Measurements from ENCODE around the gene CDC37. TPM values are rescaled to one million over a fixed set of nuclear protein-coding genes. Genes with fewer than 3 reads are reported as not detected.
"Not testable (repeated sequence)": the region's sequence is repeated elsewhere in the genome, so short reads cannot be mapped to it uniquely, and the experiment has no call there.

Gene CDC37
- total RNA-seq, 1 donor from 2014 or later: 142 TPM

GRCh38 chr19:10378124-10378523 lies 25.2 kb downstream of the CDC37 start:
- Histone ChIP-seq H3K4me1 (peaks cover 43% of the 10 kb centered on the region), H3K4me3 (no peak overlapping the region), H3K27me3 (ENCODE audit: low read depth) (no peaks in the 10 kb centered on the region), H3K9me3 (replicated peaks) (no peaks in the 10 kb centered on the region), H3K27ac (replicated peaks) (no peak overlapping the region), H3K36me3 (peaks cover 29% of the 10 kb centered on the region)
- no peak for TF ChIP-seq CTCF (IDR thresholded peaks at IDR 0.05; ENCODE audit: borderline replicate concordance)
- DNase-seq: no peak
- intact Hi-C loops (cut with micrococcal nuclease): no loop called here

GRCh38 chr19:10377140-10377640 lies 26.2 kb downstream of the CDC37 start:
- H3K27me3 ChIP-seq (ENCODE audit: low read depth); DNase-seq; H3K4me3 ChIP-seq; intact Hi-C loops (cut with micrococcal nuclease); H3K27ac ChIP-seq (replicated peaks); H3K9me3 ChIP-seq (replicated peaks): not testable (repeated sequence)
- peaks cover 35% of the 10 kb centered on the region for H3K4me1 ChIP-seq
- H3K36me3 ChIP-seq: peaks cover 35% of the 10 kb centered on the region

GRCh38 chr19:10374931-10375330 lies 28.4 kb downstream of the CDC37 start:
- no peak for TF ChIP-seq CTCF (IDR thresholded peaks at IDR 0.05; ENCODE audit: borderline replicate concordance)
- Histone ChIP-seq H3K36me3 (peaks cover 56% of the 10 kb centered on the region), H3K4me3 (no peak overlapping the region), H3K4me1 (peaks cover 18% of the 10 kb centered on the region), H3K9me3 (replicated peaks) (no peaks in the 10 kb centered on the region), H3K27ac (replicated peaks) (no peak overlapping the region), H3K27me3 (ENCODE audit: low read depth) (no peaks in the 10 kb centered on the region)
- DNase-seq: no peak
- intact Hi-C loops (cut with micrococcal nuclease): no loop called here

GRCh38 chr19:10372690-10373089 lies 30.7 kb downstream of the CDC37 start:
- H3K27me3 ChIP-seq (ENCODE audit: low read depth): no peaks in the 10 kb centered on the region
- no peaks in the 10 kb centered on the region for H3K4me1 ChIP-seq
- no peaks in the 10 kb centered on the region for H3K9me3 ChIP-seq (replicated peaks)
- intact Hi-C loops (cut with micrococcal nuclease): no loop called here
- peaks cover 73% of the 10 kb centered on the region for H3K36me3 ChIP-seq
- DNase-seq: no peak
- no peak overlapping the region for H3K4me3 ChIP-seq
- TF ChIP-seq CTCF (IDR thresholded peaks at IDR 0.05; ENCODE audit: borderline replicate concordance): no peak
- H3K27ac ChIP-seq (replicated peaks): no peak overlapping the region

- intact Hi-C loops (cut with micrococcal nuclease): no loop called here
- Histone ChIP-seq H3K9me3 (replicated peaks) (no peaks in the 10 kb centered on the region), H3K4me1 (no peaks in the 10 kb centered on the region), H3K36me3 (peaks cover 96% of the 10 kb centered on the region), H3K4me3 (no peak overlapping the region), H3K27ac (replicated peaks) (no peak overlapping the region), H3K27me3 (ENCODE audit: low read depth) (no peaks in the 10 kb centered on the region)
- DNase-seq: no peak
- no peak for TF ChIP-seq CTCF (IDR thresholded peaks at IDR 0.05; ENCODE audit: borderline replicate concordance)
Measured at GRCh38 chr19:10368101-10368803, 35.1 kb downstream of the CDC37 start.

GRCh38 chr19:10366950-10367512 lies 36.3 kb downstream of the CDC37 start:
- H3K27ac ChIP-seq (replicated peaks); H3K9me3 ChIP-seq (replicated peaks); DNase-seq; H3K4me3 ChIP-seq; H3K27me3 ChIP-seq (ENCODE audit: low read depth); intact Hi-C loops (cut with micrococcal nuclease); H3K4me1 ChIP-seq: not testable (repeated sequence)
- peaks cover 98% of the 10 kb centered on the region for H3K36me3 ChIP-seq

Data from left ventricle myocardium inferior (tissue), 1 donor.